HFFc6 (cell line): ENCODE results near the gene SIK2. TPM values are rescaled to one million over a fixed set of nuclear protein-coding genes. Genes with fewer than 3 reads are reported as not detected.

Source experiments
- DNase-seq: peaks from one replicate; pipeline ENCODE4 v3.0.0-alpha.2; 2018
- H3K27ac Mint-ChIP-seq: 2 replicates; pipeline ENCODE4 v1.8.0; 2020; ENCODE audit warnings: mild to moderate bottlenecking, mixed read lengths
- H3K27me3 Mint-ChIP-seq: 2 replicates; pipeline ENCODE4 v1.8.0; 2021; ENCODE audit warnings: mild to moderate bottlenecking, moderate library complexity, mixed read lengths; ENCODE audit not compliant: insufficient read depth
- H3K36me3 Mint-ChIP-seq: 2 replicates; pipeline ENCODE4 v1.8.0; 2021; ENCODE audit warnings: low read depth, mixed read lengths
- H3K4me1 Mint-ChIP-seq: 2 replicates; pipeline ENCODE4 v1.8.0; 2020; ENCODE audit warnings: low read depth, mixed read lengths
- H3K4me3 Mint-ChIP-seq: 2 replicates; pipeline ENCODE4 v1.8.0; 2020; ENCODE audit warnings: mild to moderate bottlenecking, moderate library complexity, mixed read lengths
- H3K9me3 Mint-ChIP-seq: 2 replicates; pipeline ENCODE4 v1.8.0; 2020; ENCODE audit warnings: mild to moderate bottlenecking, mixed read lengths
- total RNA-seq, 6 experiments: library from RNA; stranded (reverse); fragmentation: NEBNext Ultra II Directional; extraction: Animal tissue kit (Norgen Biotek cat#: 25700); gene quantifications; 2 replicates in 1 of 6; 3 replicates in 5 of 6; pipeline ENCODE4 v1.2.3, GENCODE V29; 2021
- TF ChIP-seq, protein P1 (sequence below): fragments of 200-600 bp; sonication (generic); IDR thresholded peaks from 2 replicates; pipeline ENCODE4 v1.5.0; 2021; ENCODE audit warnings: antibody characterized with exemption, mild to moderate bottlenecking

SIK2 gene
- total RNA-seq, 6 experiments from 2014 or later, result 15.4 to 25.5 (median 18.0) TPM

DNA sequence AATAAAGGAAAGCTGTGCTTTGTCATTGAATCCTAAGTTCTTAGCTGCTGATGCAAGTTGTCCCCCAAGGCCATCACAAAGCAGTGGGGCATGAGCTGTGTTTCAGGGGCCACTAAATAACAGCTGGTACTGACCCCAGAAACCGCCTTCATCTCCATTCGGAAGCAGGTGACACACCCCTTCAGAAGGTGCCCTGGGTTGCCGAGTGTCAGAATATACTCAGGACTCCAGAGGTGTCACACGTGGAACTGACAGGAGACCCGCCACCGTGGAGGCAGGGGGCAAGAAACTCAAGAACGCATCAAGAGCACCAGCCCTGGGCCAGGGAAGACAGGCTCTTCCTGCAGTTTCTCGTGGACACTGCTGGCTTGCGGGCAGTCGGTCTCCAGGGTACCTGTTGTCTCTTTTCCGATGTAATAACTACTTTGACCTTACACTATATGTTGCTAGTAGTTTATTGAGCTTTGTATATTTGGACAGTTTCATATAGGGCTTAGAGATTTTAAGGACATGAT, 122.4 kb downstream of the SIK2 start:
- no peak for DNase-seq
- Mint-ChIP-seq H3K9me3 (no peaks in the 10 kb centered on the region), H3K4me1 (peaks cover 2% of the 10 kb centered on the region), H3K27me3 (no peaks in the 10 kb centered on the region; the same call in none of the 2 replicates), H3K27ac (no peak overlapping the region), H3K4me3 (no peak overlapping the region), H3K36me3 (peaks cover 17% of the 10 kb centered on the region)
- TF ChIP-seq, protein P1, sequence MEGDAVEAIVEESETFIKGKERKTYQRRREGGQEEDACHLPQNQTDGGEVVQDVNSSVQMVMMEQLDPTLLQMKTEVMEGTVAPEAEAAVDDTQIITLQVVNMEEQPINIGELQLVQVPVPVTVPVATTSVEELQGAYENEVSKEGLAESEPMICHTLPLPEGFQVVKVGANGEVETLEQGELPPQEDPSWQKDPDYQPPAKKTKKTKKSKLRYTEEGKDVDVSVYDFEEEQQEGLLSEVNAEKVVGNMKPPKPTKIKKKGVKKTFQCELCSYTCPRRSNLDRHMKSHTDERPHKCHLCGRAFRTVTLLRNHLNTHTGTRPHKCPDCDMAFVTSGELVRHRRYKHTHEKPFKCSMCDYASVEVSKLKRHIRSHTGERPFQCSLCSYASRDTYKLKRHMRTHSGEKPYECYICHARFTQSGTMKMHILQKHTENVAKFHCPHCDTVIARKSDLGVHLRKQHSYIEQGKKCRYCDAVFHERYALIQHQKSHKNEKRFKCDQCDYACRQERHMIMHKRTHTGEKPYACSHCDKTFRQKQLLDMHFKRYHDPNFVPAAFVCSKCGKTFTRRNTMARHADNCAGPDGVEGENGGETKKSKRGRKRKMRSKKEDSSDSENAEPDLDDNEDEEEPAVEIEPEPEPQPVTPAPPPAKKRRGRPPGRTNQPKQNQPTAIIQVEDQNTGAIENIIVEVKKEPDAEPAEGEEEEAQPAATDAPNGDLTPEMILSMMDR, result no peak

DNA sequence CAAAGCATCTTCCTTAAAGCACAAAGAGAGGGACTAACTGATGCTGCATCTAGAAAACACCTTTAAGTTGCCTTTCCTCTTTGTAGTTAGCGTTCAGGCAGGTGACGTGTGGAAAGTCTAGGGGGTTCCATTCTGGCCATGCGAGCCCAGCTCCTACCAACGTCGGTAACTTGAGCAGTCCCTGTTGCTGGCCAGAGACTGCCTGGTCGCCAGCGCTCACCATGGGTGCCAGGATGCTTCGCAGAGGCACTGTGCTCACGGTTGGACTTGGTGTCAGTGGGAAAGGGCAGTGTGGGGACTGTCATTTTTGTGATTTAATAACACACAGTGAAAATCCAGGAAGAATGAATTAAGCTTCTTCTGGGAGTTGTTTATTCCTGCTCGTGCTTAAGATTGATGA, 123.4 kb downstream of the SIK2 start:
- TF ChIP-seq, protein P1, result no peak
- Mint-ChIP-seq H3K4me3 (no peak overlapping the region), H3K4me1 (peaks cover 7% of the 10 kb centered on the region; the same call in 1 of the 2 replicates), H3K9me3 (no peaks in the 10 kb centered on the region), H3K27ac (no peak overlapping the region), H3K36me3 (peaks cover 11% of the 10 kb centered on the region; the same call in 1 of the 2 replicates), H3K27me3 (no peaks in the 10 kb centered on the region; the same call in none of the 2 replicates)
- DNase-seq, result no peak

DNA sequence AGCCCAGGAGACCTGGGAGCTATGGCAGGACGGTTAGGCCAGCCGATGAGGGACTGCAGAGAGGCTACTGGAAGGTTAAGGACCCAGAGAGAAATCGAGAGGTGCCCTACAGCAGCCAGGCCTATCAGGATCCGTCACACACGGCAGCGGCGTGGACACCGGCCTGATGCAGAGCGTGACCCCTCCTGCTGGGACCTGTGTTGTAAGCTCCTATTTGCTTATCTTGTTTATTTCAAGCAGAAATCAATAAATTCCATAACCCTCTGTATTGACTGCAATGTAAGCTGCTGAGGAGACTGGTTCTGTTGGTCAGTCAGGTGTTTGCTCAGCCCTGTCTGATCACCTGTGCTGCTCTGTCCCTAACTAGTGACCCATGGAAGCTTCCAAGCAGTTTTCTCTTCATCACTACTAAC, 124.1 kb downstream of the SIK2 start:
- no peak for DNase-seq
- no peak overlapping the region for H3K27ac Mint-ChIP-seq
- H3K36me3 Mint-ChIP-seq, result peaks cover 10% of the 10 kb centered on the region; the same call in 1 of the 2 replicates
- no peaks in the 10 kb centered on the region; the same call in none of the 2 replicates for H3K27me3 Mint-ChIP-seq
- H3K9me3 Mint-ChIP-seq, result no peaks in the 10 kb centered on the region
- TF ChIP-seq, protein P1, result no peak
- H3K4me1 Mint-ChIP-seq, result peaks cover 14% of the 10 kb centered on the region; the same call in 1 of the 2 replicates
- no peak overlapping the region for H3K4me3 Mint-ChIP-seq

DNA sequence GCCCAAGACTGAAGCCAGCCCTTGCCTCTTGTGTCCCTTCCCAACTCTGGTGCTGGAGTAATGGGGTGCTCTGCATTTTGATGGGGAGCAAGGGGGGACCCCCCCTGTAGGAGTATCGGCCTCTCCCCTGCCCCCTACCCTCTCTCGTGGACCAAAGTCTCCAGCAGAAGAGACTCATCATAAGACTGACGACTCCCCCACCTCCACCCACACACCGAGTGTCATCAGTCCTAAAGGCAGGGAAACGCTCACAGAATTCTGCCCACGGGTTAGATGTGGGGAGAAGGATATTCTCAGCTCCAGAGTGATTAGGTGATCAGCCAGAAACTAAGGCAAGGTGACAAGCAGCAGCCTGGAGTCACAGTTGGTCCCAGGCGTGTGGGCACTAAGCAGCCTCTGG, 125.2 kb downstream of the SIK2 start:
- H3K9me3 Mint-ChIP-seq, result no peaks in the 10 kb centered on the region
- TF ChIP-seq, protein P1, result no peak
- H3K27ac Mint-ChIP-seq, result no peak overlapping the region
- no peaks in the 10 kb centered on the region; the same call in none of the 2 replicates for H3K27me3 Mint-ChIP-seq
- H3K4me3 Mint-ChIP-seq, result no peak overlapping the region
- DNase-seq, result no peak
- peaks cover 22% of the 10 kb centered on the region; the same call in 1 of the 2 replicates for H3K4me1 Mint-ChIP-seq
- peaks cover 2% of the 10 kb centered on the region; the same call in 1 of the 2 replicates for H3K36me3 Mint-ChIP-seq

DNA sequence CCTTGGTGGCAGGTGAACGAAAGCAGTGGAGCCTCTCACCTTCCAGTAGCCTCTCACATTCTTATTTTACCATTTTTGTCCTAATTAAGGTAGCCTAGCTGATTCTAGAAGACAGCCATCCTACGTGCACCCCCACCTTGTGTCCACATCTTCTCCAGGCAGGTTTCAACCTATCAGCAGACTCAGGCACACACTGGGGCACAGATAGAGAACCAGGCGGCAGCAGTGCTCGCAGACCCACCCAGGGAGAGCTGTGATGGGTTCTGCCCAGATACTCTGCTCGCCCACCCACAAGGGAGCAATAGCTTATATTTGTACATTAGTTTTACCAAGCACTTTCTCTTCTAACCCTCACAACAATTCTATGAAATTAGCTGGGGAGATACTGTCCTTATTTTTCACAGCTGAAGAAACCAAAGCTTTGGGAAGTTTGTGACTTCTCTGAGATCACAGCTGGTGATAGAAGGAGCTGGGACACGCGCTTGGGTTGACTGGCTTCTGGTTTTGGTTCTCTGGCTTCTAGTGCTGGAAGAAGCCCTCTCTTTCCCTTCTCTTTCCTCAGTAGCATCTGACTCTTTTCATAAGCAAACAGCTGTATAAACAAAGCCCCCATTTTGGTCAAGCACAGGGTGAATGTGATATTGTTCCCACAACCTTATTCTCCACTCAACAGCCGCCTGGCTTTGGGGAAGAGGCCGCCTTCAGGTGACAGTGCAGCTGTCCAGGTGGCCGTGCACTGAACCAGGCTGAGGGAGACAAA, 127.0 kb downstream of the SIK2 start:
- Mint-ChIP-seq H3K27ac (no peak overlapping the region), H3K4me3 (no peak overlapping the region)
- TF ChIP-seq, protein P1, result no peak

More for the DNA sequence above, 127.0 kb downstream of the SIK2 start:
- H3K36me3 Mint-ChIP-seq, result no peaks in the 10 kb centered on the region
- H3K27me3 Mint-ChIP-seq, result no peaks in the 10 kb centered on the region; the same call in none of the 2 replicates
- H3K9me3 Mint-ChIP-seq, result no peaks in the 10 kb centered on the region
- H3K4me1 Mint-ChIP-seq, result peaks cover 37% of the 10 kb centered on the region
- no peak for DNase-seq
